Prostate gland (tissue), 2 donors: ENCODE measurements around the gene BMP6. TPM values are rescaled to one million over a fixed set of nuclear protein-coding genes. Genes with fewer than 3 reads are reported as not detected.

Source experiments
- DNase-seq: peaks from one replicate; pipeline ENCODE4 v3.0.0-alpha.2; 2019; ENCODE audit warnings: low spot score
- H3K27ac ChIP-seq, 2 donors: fragments of 200-600 bp; sonication (generic); 2 replicates each; pipeline ENCODE4 v1.5.1; 2017 to 2019
- H3K27me3 ChIP-seq: fragments of 200-600 bp; sonication (generic); replicated peaks from 2 replicates; pipeline ENCODE4 v1.5.1; 2019; ENCODE audit not compliant: insufficient read depth
- H3K36me3 ChIP-seq, 2 donors: fragments of 200-600 bp; sonication (generic); 1 replicate in 1 of 2; 2 replicates in 1 of 2; pipeline versions ENCODE4 v1.5.1 to v1.8.1; 2017 to 2019
- H3K4me1 ChIP-seq: fragments of 200-600 bp; sonication (generic); replicated peaks from 2 replicates; pipeline ENCODE4 v1.5.1; 2019
- H3K4me3 ChIP-seq, 2 donors: fragments of 200-600 bp; sonication (generic); 2 replicates each; pipeline ENCODE4 v1.5.1; 2017 to 2019
- H3K9me3 ChIP-seq: fragments of 200-600 bp; sonication (generic); 2 replicates; pipeline ENCODE4 v1.5.1; 2017
- CTCF ChIP-seq, 4 experiments: fragments of 200-600 bp in 2 of 4; fragments of 450-650 bp in 2 of 4; sonication (generic) in 2 of 4; IDR thresholded peaks; 1 replicate in 3 of 4; 2 replicates in 1 of 4; pipeline ENCODE4 v1.5.1; 2016 to 2019; ENCODE audit warnings: antibody characterized with exemption in 4 of 4, mild to moderate bottlenecking in 2 of 4, moderate library complexity in 2 of 4
- POLR2A ChIP-seq: fragments of 450-650 bp; IDR thresholded peaks from one replicate; pipeline ENCODE4 v1.6.1; 2016; ENCODE audit warnings: antibody characterized with exemption, mild to moderate bottlenecking
- POLR2AphosphoS5 ChIP-seq: sonication (generic); formaldehyde crosslinking; IDR thresholded peaks from one replicate; pipeline ENCODE4 v1.6.1; 2017; ENCODE audit warnings: antibody characterized with exemption
- WGBS: methylation state at CpG from one replicate; pipeline ENCODE4 v1.1.5; 2018; 5-methylcytosine and 5-hydroxymethylcytosine counted together
- intact Hi-C: fragments of 100-400 bp; cut with DNase I; formaldehyde crosslinking; loops from one replicate; pipeline ENCODE4 v1.14.2; 2022
- total RNA-seq, 2 donors: library from RNA; depleted of rRNA; stranded (reverse); fragments of >200 nt; gene quantifications; one replicate each; pipeline ENCODE4 v1.1.0, GENCODE V29; 2016

The BMP6 gene
- total RNA-seq, 2 donors from 2014 or later, result 0.36 to 10.2 TPM

GRCh38 chr6:7784248-7784647, 58.3 kb downstream of the BMP6 start:
- intact Hi-C loops, result no loop called here
- no peak for TF ChIP-seq POLR2AphosphoS5
- no peak for TF ChIP-seq CTCF (IDR thresholded peaks at IDR 0.05)
- TF ChIP-seq POLR2A, result no peak
- H3K27me3 ChIP-seq, result no peaks in the 10 kb centered on the region
- no peak overlapping the region for H3K27ac ChIP-seq
- H3K4me3 ChIP-seq, result no peak overlapping the region
- no peaks in the 10 kb centered on the region for H3K36me3 ChIP-seq
- no peaks in the 10 kb centered on the region for H3K4me1 ChIP-seq
- DNase-seq, result no peak
- 72% methylated on average over 6 of the region's 6 CpGs for WGBS
- no peaks in the 10 kb centered on the region for H3K9me3 ChIP-seq

GRCh38 chr6:7784706-7785105, 58.8 kb downstream of the BMP6 start:
- 54% methylated on average over 2 of the region's 2 CpGs for WGBS
- intact Hi-C loops, result loop anchor here (5.0 kb wide), 1 partner anchor 128 kb away; the partner anchor contains the start of gene TXNDC5

GRCh38 chr6:7785243-7786035, 59.5 kb downstream of the BMP6 start:
- H3K27me3 ChIP-seq, result no peaks in the 10 kb centered on the region
- no peaks in the 10 kb centered on the region for H3K9me3 ChIP-seq
- H3K4me1 ChIP-seq, result no peaks in the 10 kb centered on the region
- WGBS, result 44% methylated on average over 7 of the region's 7 CpGs
- H3K36me3 ChIP-seq, result no peaks in the 10 kb centered on the region
- DNase-seq, result no peak
- intact Hi-C loops, result loop anchor here (5.0 kb wide), 1 partner anchor 127 kb away; the partner anchor contains the start of gene TXNDC5
- no peak overlapping the region for H3K27ac ChIP-seq
- TF ChIP-seq POLR2A (no peak), CTCF (IDR thresholded peaks at IDR 0.05) (no peak), POLR2AphosphoS5 (no peak)
- no peak overlapping the region for H3K4me3 ChIP-seq

More at GRCh38 chr6:7784706-7785105, 58.8 kb downstream of the BMP6 start:
- H3K27ac ChIP-seq, result no peak overlapping the region
- no peaks in the 10 kb centered on the region for H3K27me3 ChIP-seq
- H3K9me3 ChIP-seq, result no peaks in the 10 kb centered on the region
- no peaks in the 10 kb centered on the region for H3K4me1 ChIP-seq
- no peak for TF ChIP-seq CTCF (IDR thresholded peaks at IDR 0.05)
- TF ChIP-seq POLR2AphosphoS5, result no peak
- no peak for TF ChIP-seq POLR2A
- no peak overlapping the region for H3K4me3 ChIP-seq
- no peaks in the 10 kb centered on the region for H3K36me3 ChIP-seq
- DNase-seq, result no peak

- DNase-seq, result no peak
- Histone ChIP-seq H3K4me3 (no peak overlapping the region), H3K36me3 (no peaks in the 10 kb centered on the region), H3K9me3 (no peaks in the 10 kb centered on the region), H3K27ac (no peak overlapping the region), H3K27me3 (no peaks in the 10 kb centered on the region), H3K4me1 (no peaks in the 10 kb centered on the region)
- TF ChIP-seq POLR2AphosphoS5 (no peak), POLR2A (no peak), CTCF (IDR thresholded peaks at IDR 0.05) (no peak)
- WGBS, result 38% methylated on average over 3 of the region's 3 CpGs
- intact Hi-C loops, result loop anchor here (5.0 kb wide), 1 partner anchor 126 kb away; the partner anchor contains the start of gene TXNDC5
Observed at GRCh38 chr6:7786214-7786661, 60.3 kb downstream of the BMP6 start.

- DNase-seq, result peak; percentile 27
- peak; percentile 15 for TF ChIP-seq POLR2AphosphoS5
- TF ChIP-seq CTCF (IDR thresholded peaks at IDR 0.05), result no peak
- no peak for TF ChIP-seq POLR2A
- Histone ChIP-seq H3K27ac (no peak overlapping the region), H3K27me3 (no peaks in the 10 kb centered on the region), H3K4me1 (no peaks in the 10 kb centered on the region), H3K4me3 (no peak overlapping the region), H3K9me3 (no peaks in the 10 kb centered on the region), H3K36me3 (no peaks in the 10 kb centered on the region)
- WGBS, result 21% methylated on average over 5 of the region's 5 CpGs
- intact Hi-C loops, result loop anchor here (5.0 kb wide), 1 partner anchor 125 kb away; the partner anchor contains the start of gene TXNDC5
Observed at GRCh38 chr6:7787137-7787608, 61.3 kb downstream of the BMP6 start.
